OCI-LY1 (cell line): ENCODE data around the gene TARP.

Experiments
- CTCF ChIP-seq: fragments of 200-600 bp; sonication (generic), shearing (Covaris generic); IDR thresholded peaks from 2 replicates; pipeline ENCODE4 v1.5.1; 2017; ENCODE audit warnings: mild to moderate bottlenecking, antibody characterized with exemption, low read length, moderate library complexity, mixed read lengths
- EZH2 ChIP-seq: fragments of 200-600 bp; sonication (generic), shearing (Covaris generic); IDR thresholded peaks from 2 replicates; pipeline ENCODE4 v1.8.0; 2017; ENCODE audit warnings: borderline replicate concordance, mixed run types, mild to moderate bottlenecking, antibody characterized with exemption, low read length, moderate library complexity, mixed read lengths

DNA sequence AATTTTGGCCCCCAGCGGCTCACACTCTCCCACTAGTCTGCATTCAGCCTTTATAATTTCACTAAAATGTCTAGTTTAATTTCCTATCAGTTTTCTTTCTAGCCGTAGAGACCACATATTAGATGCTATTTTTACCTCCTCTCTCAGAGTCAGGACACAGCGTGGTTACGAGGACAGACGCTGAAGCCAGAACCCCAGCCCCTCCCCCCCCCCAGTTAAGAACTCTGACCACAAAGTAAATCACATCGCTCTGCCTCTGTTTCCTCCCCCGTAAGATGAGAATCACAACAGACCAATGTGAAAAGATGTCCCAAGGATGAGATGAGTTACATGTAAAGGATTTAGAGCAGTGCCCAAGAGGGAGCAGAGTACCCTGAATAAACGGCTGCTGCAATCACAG, 11.1 kb upstream of the TARP start:
- TF ChIP-seq CTCF (no peak), EZH2 (no peak)
